Spleen (tissue), 7 donors: ENCODE measurements around the gene MLLT10.

ENCODE experiments used
- POLR2A ChIP-seq, 3 donors: fragments of 450-650 bp; IDR thresholded peaks; one replicate each; pipeline ENCODE4 v1.5.1; 2017; ENCODE audit warnings: antibody characterized with exemption in 3 of 3, mild to moderate bottlenecking in 1 of 3
- POLR2AphosphoS5 ChIP-seq, 3 donors: sonication (generic); formaldehyde crosslinking; IDR thresholded peaks; one replicate each; pipeline ENCODE4 v1.5.1; 2017; ENCODE audit warnings: antibody characterized with exemption in 3 of 3
- TF ChIP-seq, protein P1 (sequence below), 11 experiments: fragments of 200-600 bp in 7 of 11; fragments of 450-650 bp in 4 of 11; sonication (generic) in 4 of 11; IDR thresholded peaks in 8 of 11; conservative IDR thresholded peaks in 3 of 11; 1 replicate in 7 of 11; 2 replicates in 4 of 11; pipeline versions ENCODE4 v1.4.0 to v1.8.0; 2016 to 2021; ENCODE audit warnings: antibody characterized with exemption in 11 of 11, inconsistent platforms in 4 of 11, mild to moderate bottlenecking in 1 of 11
- donor health status: DM: no; HTN: no; CAD: no; lungs with moderate emphysema.
- donor health status: DM: no; HTN: no; CAD: no.
- donor health status: DM: no; HTN: no; CAD: no.

DNA sequence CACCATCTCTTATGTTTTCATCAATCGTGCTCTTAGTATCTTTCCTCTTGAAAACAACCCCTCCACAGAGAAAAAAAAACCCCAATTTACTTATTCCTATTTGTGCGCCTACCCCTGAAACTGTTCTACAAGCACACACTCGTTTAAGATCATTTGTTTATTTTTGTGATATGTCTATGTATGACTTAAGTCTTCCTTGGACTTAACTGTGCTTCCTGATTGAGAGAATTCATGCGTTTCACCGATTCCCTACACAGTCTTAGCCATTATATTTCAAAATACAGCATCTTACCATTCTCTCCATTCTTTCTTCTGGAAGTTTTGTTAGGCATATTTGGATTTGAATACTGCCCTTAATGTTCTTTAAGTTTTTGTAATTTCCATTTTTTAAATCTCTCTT is 159.4 kb downstream of the MLLT10 start:
- TF ChIP-seq, protein P1, sequence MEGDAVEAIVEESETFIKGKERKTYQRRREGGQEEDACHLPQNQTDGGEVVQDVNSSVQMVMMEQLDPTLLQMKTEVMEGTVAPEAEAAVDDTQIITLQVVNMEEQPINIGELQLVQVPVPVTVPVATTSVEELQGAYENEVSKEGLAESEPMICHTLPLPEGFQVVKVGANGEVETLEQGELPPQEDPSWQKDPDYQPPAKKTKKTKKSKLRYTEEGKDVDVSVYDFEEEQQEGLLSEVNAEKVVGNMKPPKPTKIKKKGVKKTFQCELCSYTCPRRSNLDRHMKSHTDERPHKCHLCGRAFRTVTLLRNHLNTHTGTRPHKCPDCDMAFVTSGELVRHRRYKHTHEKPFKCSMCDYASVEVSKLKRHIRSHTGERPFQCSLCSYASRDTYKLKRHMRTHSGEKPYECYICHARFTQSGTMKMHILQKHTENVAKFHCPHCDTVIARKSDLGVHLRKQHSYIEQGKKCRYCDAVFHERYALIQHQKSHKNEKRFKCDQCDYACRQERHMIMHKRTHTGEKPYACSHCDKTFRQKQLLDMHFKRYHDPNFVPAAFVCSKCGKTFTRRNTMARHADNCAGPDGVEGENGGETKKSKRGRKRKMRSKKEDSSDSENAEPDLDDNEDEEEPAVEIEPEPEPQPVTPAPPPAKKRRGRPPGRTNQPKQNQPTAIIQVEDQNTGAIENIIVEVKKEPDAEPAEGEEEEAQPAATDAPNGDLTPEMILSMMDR (IDR thresholded peaks at IDR 0.05 in 8 of 11, conservative IDR thresholded peaks at IDR 0.05 in 3 of 11), result no peak
- no peak for TF ChIP-seq POLR2AphosphoS5 (IDR thresholded peaks at IDR 0.05)
- no peak for TF ChIP-seq POLR2A (IDR thresholded peaks at IDR 0.05)
